GM19395 (cell line): Measurements from ENCODE around the gene SLC48A1.

Source experiments
- ATAC-seq: cut with Tn5 transposase; IDR thresholded peaks from one replicate; pipeline ENCODE4 v1.9.1; 2021; ENCODE audit warnings: mild to moderate bottlenecking, moderate library complexity; ENCODE audit not compliant: unreplicated experiment

SLC48A1 gene

GRCh38 chr12:47744005-47744651 lies 28.9 kb upstream of the SLC48A1 start:
- no peak for ATAC-seq

- ATAC-seq, result no peak
These were observed 28.1 kb upstream of the SLC48A1 start for GRCh38 chr12:47744778-47745436.

GRCh38 chr12:47745485-47746041 lies 27.5 kb upstream of the SLC48A1 start:
- ATAC-seq, result no peak

- no peak for ATAC-seq
These were observed 27.0 kb upstream of the SLC48A1 start for GRCh38 chr12:47746073-47746472.

- ATAC-seq, result no peak
These were observed 26.5 kb upstream of the SLC48A1 start for GRCh38 chr12:47746523-47746922.

GRCh38 chr12:47747126-47747525 lies 25.9 kb upstream of the SLC48A1 start:
- no peak for ATAC-seq

- ATAC-seq, result no peak
These were observed 25.2 kb upstream of the SLC48A1 start for GRCh38 chr12:47747596-47748506.

GRCh38 chr12:47748507-47748828 lies 24.6 kb upstream of the SLC48A1 start:
- no peak for ATAC-seq

- no peak for ATAC-seq
These were observed 24.1 kb upstream of the SLC48A1 start for GRCh38 chr12:47748899-47749298.

GRCh38 chr12:47750229-47750798 lies 22.7 kb upstream of the SLC48A1 start:
- ATAC-seq, result no peak

- ATAC-seq, result no peak
These were observed 22.0 kb upstream of the SLC48A1 start for GRCh38 chr12:47750916-47751470.

- ATAC-seq, result no peak
These were observed 21.5 kb upstream of the SLC48A1 start for GRCh38 chr12:47751561-47751960.

- ATAC-seq, result no peak
These were observed 20.9 kb upstream of the SLC48A1 start for GRCh38 chr12:47752121-47752520.

GRCh38 chr12:47752552-47752951 lies 20.5 kb upstream of the SLC48A1 start:
- ATAC-seq, result no peak

- no peak for ATAC-seq
These were observed 19.7 kb upstream of the SLC48A1 start for GRCh38 chr12:47753021-47754001.

GRCh38 chr12:47754126-47754525 lies 18.9 kb upstream of the SLC48A1 start:
- ATAC-seq, result no peak

- ATAC-seq, result peak; percentile 21
These were observed 18.2 kb upstream of the SLC48A1 start for GRCh38 chr12:47754881-47755280.

- peak; percentile 84 for ATAC-seq
These were observed 17.1 kb upstream of the SLC48A1 start for GRCh38 chr12:47755655-47756562.
